B cell (primary cell): ENCODE results near the gene CDH13.

Experiments
- EZH2 ChIP-seq: IDR thresholded peaks from 2 replicates; pipeline ENCODE4 v1.6.1; 2012; ENCODE audit warnings: borderline replicate concordance, low read depth, mild to moderate bottlenecking, moderate library complexity, low read length; ENCODE audit not compliant: insufficient read depth, poor library complexity, severe bottlenecking
- TF ChIP-seq, protein P1 (sequence below): fragments of 200-600 bp; IDR thresholded peaks from one replicate; pipeline ENCODE4 v1.8.0; 2022; ENCODE audit warnings: antibody characterized with exemption, mild to moderate bottlenecking

DNA sequence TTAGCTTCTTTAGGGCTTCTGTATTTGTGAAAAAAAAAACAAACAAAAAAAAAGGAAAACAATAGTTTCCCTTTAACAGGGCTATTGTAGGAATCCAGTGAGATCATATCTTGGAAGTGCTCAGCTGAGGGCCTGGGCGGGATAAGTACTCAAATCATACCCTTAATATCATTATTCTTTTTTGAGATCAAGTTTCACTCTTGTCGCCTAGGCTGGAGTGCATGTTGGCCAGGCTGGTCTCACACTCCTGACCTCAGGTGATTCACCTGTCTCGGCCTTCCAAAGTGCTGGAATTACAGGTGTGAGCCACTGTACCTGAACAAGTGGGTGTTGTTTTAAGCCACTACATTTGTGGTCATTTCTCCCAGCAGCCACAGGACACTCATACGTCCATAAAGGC lies 87.0 kb downstream of the CDH13 start:
- TF ChIP-seq, protein P1, sequence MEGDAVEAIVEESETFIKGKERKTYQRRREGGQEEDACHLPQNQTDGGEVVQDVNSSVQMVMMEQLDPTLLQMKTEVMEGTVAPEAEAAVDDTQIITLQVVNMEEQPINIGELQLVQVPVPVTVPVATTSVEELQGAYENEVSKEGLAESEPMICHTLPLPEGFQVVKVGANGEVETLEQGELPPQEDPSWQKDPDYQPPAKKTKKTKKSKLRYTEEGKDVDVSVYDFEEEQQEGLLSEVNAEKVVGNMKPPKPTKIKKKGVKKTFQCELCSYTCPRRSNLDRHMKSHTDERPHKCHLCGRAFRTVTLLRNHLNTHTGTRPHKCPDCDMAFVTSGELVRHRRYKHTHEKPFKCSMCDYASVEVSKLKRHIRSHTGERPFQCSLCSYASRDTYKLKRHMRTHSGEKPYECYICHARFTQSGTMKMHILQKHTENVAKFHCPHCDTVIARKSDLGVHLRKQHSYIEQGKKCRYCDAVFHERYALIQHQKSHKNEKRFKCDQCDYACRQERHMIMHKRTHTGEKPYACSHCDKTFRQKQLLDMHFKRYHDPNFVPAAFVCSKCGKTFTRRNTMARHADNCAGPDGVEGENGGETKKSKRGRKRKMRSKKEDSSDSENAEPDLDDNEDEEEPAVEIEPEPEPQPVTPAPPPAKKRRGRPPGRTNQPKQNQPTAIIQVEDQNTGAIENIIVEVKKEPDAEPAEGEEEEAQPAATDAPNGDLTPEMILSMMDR = no peak
- no peak for TF ChIP-seq EZH2
